Measurements from ENCODE around the gene CYB5RL. TPM values are rescaled to one million over a fixed set of nuclear protein-coding genes. Genes with fewer than 3 reads are reported as not detected.

The CYB5RL gene
- total RNA-seq, 6 donors from 2014 or later, result 2.7 to 10.0 (median 6.6) TPM

DNA sequence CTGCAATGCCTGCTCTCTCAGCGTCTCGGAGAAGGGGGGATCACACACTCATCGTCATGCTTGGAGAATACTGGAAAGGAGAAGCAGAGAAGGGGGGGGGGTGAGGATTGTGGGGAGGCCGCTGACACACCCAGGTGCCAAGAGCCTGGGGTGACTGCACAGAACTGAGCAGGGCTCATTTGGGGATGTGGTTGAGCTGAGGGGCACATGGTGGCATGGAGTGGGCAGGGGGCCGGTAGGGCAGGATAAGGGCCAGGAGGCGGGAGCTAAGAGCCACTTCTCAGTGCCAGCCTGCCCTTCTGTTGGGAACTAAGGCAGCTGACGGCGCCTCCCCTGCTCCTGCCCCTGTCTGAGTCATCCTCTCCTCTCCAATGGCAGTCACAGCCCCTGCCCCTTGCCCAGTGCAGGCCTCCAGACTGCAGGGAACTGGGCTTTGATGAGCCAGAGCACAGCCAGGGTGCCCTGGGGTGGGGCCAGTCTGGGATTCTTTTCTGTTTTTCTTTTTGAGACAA is 27.3 kb upstream of the CYB5RL start:
- Histone ChIP-seq H3K9me3 (no peaks in the 10 kb centered on the region), H3K27ac (no peak overlapping the region), H3K36me3 (peaks cover 0 to 18% (median 8%) of the 10 kb centered on the region in 4 donors), H3K4me1 (peaks cover 0 to 14% (median 2%) of the 10 kb centered on the region in 4 donors), H3K4me3 (no peak overlapping the region), H3K27me3 (no peaks in the 10 kb centered on the region)
- WGBS, 2 donors, result 53 to 71% methylated on average over 6 to 8 of the region's 8 CpGs
- ATAC-seq (ENCODE audit: low FRiP score in 2 of 2) (peak; percentile 28 to 30), DNase-seq (peak in 1 of 2 donors; percentile 58)
- TF ChIP-seq POLR2AphosphoS5 (IDR thresholded peaks at IDR 0.05), result no peak
- no peak for TF ChIP-seq EP300 (IDR thresholded peaks at IDR 0.05)
- peak in 1 of 4 donors; percentile 8 for TF ChIP-seq POLR2A (IDR thresholded peaks at IDR 0.05)
- TF ChIP-seq, protein P1, sequence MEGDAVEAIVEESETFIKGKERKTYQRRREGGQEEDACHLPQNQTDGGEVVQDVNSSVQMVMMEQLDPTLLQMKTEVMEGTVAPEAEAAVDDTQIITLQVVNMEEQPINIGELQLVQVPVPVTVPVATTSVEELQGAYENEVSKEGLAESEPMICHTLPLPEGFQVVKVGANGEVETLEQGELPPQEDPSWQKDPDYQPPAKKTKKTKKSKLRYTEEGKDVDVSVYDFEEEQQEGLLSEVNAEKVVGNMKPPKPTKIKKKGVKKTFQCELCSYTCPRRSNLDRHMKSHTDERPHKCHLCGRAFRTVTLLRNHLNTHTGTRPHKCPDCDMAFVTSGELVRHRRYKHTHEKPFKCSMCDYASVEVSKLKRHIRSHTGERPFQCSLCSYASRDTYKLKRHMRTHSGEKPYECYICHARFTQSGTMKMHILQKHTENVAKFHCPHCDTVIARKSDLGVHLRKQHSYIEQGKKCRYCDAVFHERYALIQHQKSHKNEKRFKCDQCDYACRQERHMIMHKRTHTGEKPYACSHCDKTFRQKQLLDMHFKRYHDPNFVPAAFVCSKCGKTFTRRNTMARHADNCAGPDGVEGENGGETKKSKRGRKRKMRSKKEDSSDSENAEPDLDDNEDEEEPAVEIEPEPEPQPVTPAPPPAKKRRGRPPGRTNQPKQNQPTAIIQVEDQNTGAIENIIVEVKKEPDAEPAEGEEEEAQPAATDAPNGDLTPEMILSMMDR (IDR thresholded peaks at IDR 0.05), result no peak

DNA sequence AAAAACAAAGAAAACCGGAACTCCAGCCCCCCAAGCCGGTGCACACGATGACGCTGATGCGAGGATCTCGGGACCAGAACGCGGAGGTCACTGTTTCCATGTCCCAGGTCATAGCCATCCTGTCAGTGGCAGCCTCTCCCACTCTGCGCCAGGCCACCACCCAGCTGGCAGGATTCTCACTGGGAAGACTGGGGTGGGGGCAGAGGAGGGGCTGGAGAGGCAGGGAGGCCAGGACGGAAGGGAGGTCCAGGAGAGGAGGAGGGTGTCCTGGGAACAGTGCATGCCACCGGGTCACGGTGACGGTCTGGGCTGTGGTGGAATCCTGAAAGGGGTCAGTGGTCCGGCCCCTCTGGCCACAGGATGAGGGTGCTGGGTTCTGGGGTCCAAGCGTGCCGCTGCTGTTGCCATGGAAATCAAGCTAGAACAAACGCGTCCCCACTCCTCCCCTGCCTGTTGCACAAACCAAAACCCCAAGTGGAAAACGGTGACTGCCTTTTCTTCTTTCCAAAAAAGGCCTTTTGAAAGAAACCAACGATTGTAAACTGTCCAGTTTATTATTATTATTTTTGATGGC is 26.2 kb upstream of the CYB5RL start:
- no peak overlapping the region for H3K4me3 ChIP-seq
- H3K27ac ChIP-seq, result no peak overlapping the region
- H3K27me3 ChIP-seq, result no peaks in the 10 kb centered on the region
- H3K9me3 ChIP-seq, result no peaks in the 10 kb centered on the region
- WGBS, 2 donors, result 89 to 90% methylated on average over 20 of the region's 20 CpGs
- no peak for ATAC-seq (ENCODE audit: low FRiP score in 2 of 2)
- no peak for DNase-seq
- peaks cover 0 to 14% (median 2%) of the 10 kb centered on the region in 4 donors for H3K4me1 ChIP-seq
- H3K36me3 ChIP-seq, result peaks cover 0 to 18% (median 8%) of the 10 kb centered on the region in 4 donors
- no peak for TF ChIP-seq POLR2AphosphoS5 (IDR thresholded peaks at IDR 0.05)
- TF ChIP-seq, protein P1 (IDR thresholded peaks at IDR 0.05), result no peak
- no peak for TF ChIP-seq POLR2A (IDR thresholded peaks at IDR 0.05)
- TF ChIP-seq EP300 (IDR thresholded peaks at IDR 0.05), result no peak

DNA sequence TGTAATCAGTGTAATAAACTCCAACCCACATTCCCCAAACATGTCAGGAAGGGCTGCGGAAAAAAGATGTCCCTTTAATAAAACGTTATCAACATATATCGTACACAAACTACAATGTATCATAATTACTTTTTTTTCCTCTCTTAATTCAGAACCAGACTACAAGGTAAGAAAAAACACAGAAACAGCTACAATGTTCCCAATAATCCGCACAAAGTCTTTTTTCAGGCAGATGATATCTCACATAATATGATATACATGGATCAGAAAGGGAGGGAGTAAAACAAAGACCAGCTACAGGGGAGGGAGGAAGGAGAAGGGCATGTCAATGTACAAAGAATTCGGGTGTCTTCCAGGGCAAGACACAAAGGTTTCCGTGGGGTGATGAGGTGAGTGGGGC is 25.5 kb upstream of the CYB5RL start:
- TF ChIP-seq POLR2A (IDR thresholded peaks at IDR 0.05), result no peak
- TF ChIP-seq, protein P1 (IDR thresholded peaks at IDR 0.05), result no peak
- no peak for TF ChIP-seq POLR2AphosphoS5 (IDR thresholded peaks at IDR 0.05)
- no peak for TF ChIP-seq EP300 (IDR thresholded peaks at IDR 0.05)
- DNase-seq (no peak), ATAC-seq (ENCODE audit: low FRiP score in 2 of 2) (no peak)
- WGBS, 2 donors, result 87 to 91% methylated on average over 6 of the region's 6 CpGs
- Histone ChIP-seq H3K27ac (no peak overlapping the region), H3K4me1 (peaks cover 0 to 14% (median 4%) of the 10 kb centered on the region in 4 donors), H3K27me3 (no peaks in the 10 kb centered on the region), H3K4me3 (no peak overlapping the region), H3K36me3 (peaks cover 0 to 18% (median 8%) of the 10 kb centered on the region in 4 donors), H3K9me3 (no peaks in the 10 kb centered on the region)

DNA sequence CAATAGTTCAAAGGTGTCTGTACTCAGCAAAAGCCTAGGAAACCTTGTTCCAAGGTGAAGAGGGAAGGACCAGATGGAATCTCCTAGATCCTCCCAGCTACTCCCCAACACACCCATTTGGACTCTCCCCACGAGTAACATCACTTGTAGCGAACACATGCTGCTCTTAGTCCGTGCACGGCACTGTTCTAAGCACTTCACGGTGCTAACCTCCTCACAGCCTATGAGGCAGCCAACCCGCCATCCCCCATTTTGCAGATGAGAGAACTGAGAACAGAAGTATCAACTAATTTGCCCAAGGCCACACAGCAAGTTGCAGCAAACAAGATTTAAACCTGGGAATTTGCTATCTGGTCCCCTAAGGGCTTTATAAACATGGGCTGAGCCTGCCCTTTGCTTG is 24.4 kb upstream of the CYB5RL start:
- no peak for ATAC-seq (ENCODE audit: low FRiP score in 2 of 2)
- Histone ChIP-seq H3K36me3 (peaks cover 0 to 24% (median 10%) of the 10 kb centered on the region in 4 donors), H3K4me3 (no peak overlapping the region), H3K9me3 (no peaks in the 10 kb centered on the region), H3K27me3 (no peaks in the 10 kb centered on the region), H3K4me1 (peaks cover 3 to 18% (median 11%) of the 10 kb centered on the region in 4 donors), H3K27ac (no peak overlapping the region)
- DNase-seq, result no peak
- 81 to 98% methylated on average over 6 of the region's 6 CpGs for WGBS, 2 donors
- TF ChIP-seq EP300 (IDR thresholded peaks at IDR 0.05) (no peak), POLR2A (IDR thresholded peaks at IDR 0.05) (no peak), POLR2AphosphoS5 (IDR thresholded peaks at IDR 0.05) (no peak)
- TF ChIP-seq, protein P1 (IDR thresholded peaks at IDR 0.05), result no peak

All from upper lobe of left lung (tissue), 6 donors.